H1 (cell line): ENCODE data around the gene GPR12. TPM values are rescaled to one million over a fixed set of nuclear protein-coding genes. Genes with fewer than 3 reads are reported as not detected.

Experiments used
- CTCF ChIA-PET: fragments of 300-600 bp; sonication (Branson Sonifier 250); formaldehyde crosslinking; loops from one replicate; lab custom pipeline; 2021; ENCODE audit not compliant: partially characterized antibody; lab: Charles Lee
- POLR2A ChIA-PET: fragments of 300-600 bp; sonication (Branson Sonifier 250); formaldehyde crosslinking; loops from one replicate; lab custom pipeline; 2021; ENCODE audit warnings: inconsistent platforms; ENCODE audit not compliant: partially characterized antibody; lab: Charles Lee
- DNase-seq, 2 experiments: peaks; one replicate each; pipeline versions ENCODE4 v3.0.0 to v3.0.0-alpha.2; 2010 to 2022; ENCODE audit warnings: low spot score in 2 of 2, low read depth in 1 of 2, mixed read lengths in 1 of 2
- FAIRE-seq: peaks from 2 replicates; lab custom pipeline; 2011; peaks lifted over from hg19 to GRCh38; lab: Jason Lieb, UNC
- H2AFZ ChIP-seq: 2 replicates; pipeline ENCODE4 v1.8.1; 2012; ENCODE audit warnings: low read length, inconsistent platforms
- H2AK5ac ChIP-seq: 2 replicates; pipeline ENCODE4 v1.6.1; 2013; ENCODE audit warnings: low read depth, low read length
- H2BK120ac ChIP-seq: replicated peaks from 2 replicates; pipeline ENCODE3; 2013; ENCODE audit warnings: low read depth, low read length, inconsistent platforms
- H2BK12ac ChIP-seq: 2 replicates; pipeline ENCODE4 v1.6.1; 2013; ENCODE audit warnings: low read depth, low read length
- H2BK15ac ChIP-seq: 2 replicates; pipeline ENCODE4 v1.6.1; 2013; ENCODE audit warnings: low read length
- H2BK20ac ChIP-seq: 2 replicates; pipeline ENCODE4 v1.6.1; 2013; ENCODE audit warnings: low read length
- H2BK5ac ChIP-seq: 2 replicates; pipeline ENCODE4 v1.6.1; 2013; ENCODE audit warnings: low read depth, low read length
- H3K14ac ChIP-seq: 2 replicates; pipeline ENCODE4 v1.6.1; 2013; ENCODE audit warnings: inconsistent platforms; ENCODE audit not compliant: insufficient read length
- H3K18ac ChIP-seq: 2 replicates; pipeline ENCODE4 v1.6.1; 2013; ENCODE audit warnings: low read length; ENCODE audit errors: extremely low read depth
- H3K23ac ChIP-seq: 2 replicates; pipeline ENCODE4 v1.6.1; 2013; ENCODE audit warnings: inconsistent platforms; ENCODE audit not compliant: insufficient read length
- H3K23me2 ChIP-seq: 2 replicates; pipeline ENCODE4 v1.6.1; 2013; ENCODE audit warnings: low read depth, low read length
- H3K27ac ChIP-seq: 2 replicates; pipeline ENCODE4 v1.6.1; 2011; ENCODE audit warnings: low read depth, low read length, inconsistent platforms
- H3K27me3 ChIP-seq, 4 experiments: replicated peaks in 1 of 4; 1 replicate in 1 of 4; 2 replicates in 3 of 4; pipeline versions ENCODE4 v1.6.1 to v1.8.1; 2011 to 2013; ENCODE audit warnings: low read length in 3 of 4, mild to moderate bottlenecking in 3 of 4, inconsistent platforms in 2 of 4, mixed read lengths in 2 of 4, moderate library complexity in 1 of 4; ENCODE audit not compliant: control insufficient read depth in 3 of 4, insufficient read depth in 3 of 4; ENCODE audit errors: extremely low read depth in 1 of 4
- H3K36me3 ChIP-seq, 4 experiments: 2 replicates each; pipeline versions ENCODE4 v1.6.1 to v1.8.1; 2011 to 2013; ENCODE audit warnings: mild to moderate bottlenecking in 4 of 4, low read length in 3 of 4, moderate library complexity in 2 of 4, control low read depth in 1 of 4, inconsistent platforms in 1 of 4; ENCODE audit not compliant: insufficient read depth in 4 of 4, control insufficient read depth in 2 of 4
- H3K4ac ChIP-seq: replicated peaks from 2 replicates; pipeline ENCODE3; 2013; ENCODE audit warnings: low read length, low read depth, mixed read lengths, inconsistent platforms; ENCODE audit not compliant: insufficient read length
- H3K4me1 ChIP-seq, 4 experiments: replicated peaks in 1 of 4; 1 replicate in 1 of 4; 2 replicates in 3 of 4; pipeline versions ENCODE4 v1.6.1 to v1.8.1; 2011 to 2013; ENCODE audit warnings: low read length in 3 of 4, inconsistent platforms in 2 of 4, mixed read lengths in 1 of 4; ENCODE audit not compliant: insufficient read depth in 4 of 4, control insufficient read depth in 3 of 4
- H3K4me2 ChIP-seq, 2 experiments: 2 replicates each; pipeline versions ENCODE4 v1.6.1 to v1.8.1; 2011 to 2013; ENCODE audit warnings: low read depth in 2 of 2, low read length in 2 of 2, control low read depth in 1 of 2, inconsistent platforms in 1 of 2, mild to moderate bottlenecking in 1 of 2; ENCODE audit not compliant: insufficient read depth in 1 of 2
- H3K4me3 ChIP-seq, 4 experiments: fragments of 200-600, 300-600 bp in 1 of 4; sonication (generic), shearing (Covaris generic), sonication (Bioruptor Twin) in 1 of 4; 2 replicates each; pipeline versions ENCODE4 v1.5.1 to v1.8.1; 2011 to 2016; ENCODE audit warnings: low read length in 4 of 4, low read depth in 3 of 4, control low read depth in 2 of 4, inconsistent platforms in 2 of 4, mild to moderate bottlenecking in 2 of 4, mixed read lengths in 1 of 4, moderate library complexity in 1 of 4; ENCODE audit not compliant: insufficient read depth in 2 of 4; ENCODE audit errors: extremely low read depth in 1 of 4
- H3K56ac ChIP-seq: replicated peaks from 2 replicates; pipeline ENCODE3; 2013; ENCODE audit warnings: low read depth, mild to moderate bottlenecking, mixed read lengths, low read length, inconsistent platforms; ENCODE audit not compliant: insufficient read length
- H3K79me1 ChIP-seq: 2 replicates; pipeline ENCODE4 v1.6.1; 2013; ENCODE audit warnings: low read depth, low read length, control low read depth
- H3K79me2 ChIP-seq, 2 experiments: 2 replicates each; pipeline versions ENCODE4 v1.6.1 to v1.8.1; 2012 to 2013; ENCODE audit warnings: low read length in 2 of 2, mild to moderate bottlenecking in 2 of 2, inconsistent platforms in 1 of 2; ENCODE audit not compliant: insufficient read depth in 2 of 2, control insufficient read depth in 1 of 2
- H3K9ac ChIP-seq, 4 experiments: replicated peaks in 1 of 4; 1 replicate in 1 of 4; 2 replicates in 3 of 4; pipeline versions ENCODE4 v1.6.1 to v1.8.1; 2011 to 2013; ENCODE audit warnings: low read depth in 3 of 4, low read length in 3 of 4, control low read depth in 2 of 4, mild to moderate bottlenecking in 2 of 4, moderate library complexity in 2 of 4, inconsistent platforms in 1 of 4; ENCODE audit errors: extremely low read depth in 1 of 4
- H3K9me3 ChIP-seq, 2 experiments: 2 replicates each; pipeline versions ENCODE4 v1.6.1 to v1.8.1; 2012 to 2013; ENCODE audit warnings: mild to moderate bottlenecking in 2 of 2, moderate library complexity in 2 of 2, control low read depth in 1 of 2, inconsistent platforms in 1 of 2, low read depth in 1 of 2, low read length in 1 of 2, mixed read lengths in 1 of 2; ENCODE audit not compliant: insufficient read depth in 2 of 2
- H4K20me1 ChIP-seq, 2 experiments: replicated peaks in 1 of 2; 2 replicates each; pipeline versions ENCODE3 to v1.8.1; 2011 to 2013; ENCODE audit warnings: inconsistent platforms in 2 of 2, low read length in 2 of 2, mild to moderate bottlenecking in 1 of 2; ENCODE audit not compliant: insufficient read depth in 2 of 2, control insufficient read depth in 1 of 2
- H4K5ac ChIP-seq: 2 replicates; pipeline ENCODE4 v1.6.1; 2013; ENCODE audit warnings: low read length, low read depth, mixed read lengths, inconsistent platforms; ENCODE audit not compliant: insufficient read length
- H4K8ac ChIP-seq: 2 replicates; pipeline ENCODE4 v1.8.0; 2013; ENCODE audit warnings: mild to moderate bottlenecking, moderate library complexity, low read length, inconsistent platforms; ENCODE audit not compliant: insufficient read depth; ENCODE audit errors: extremely low read depth
- H4K91ac ChIP-seq: replicated peaks from 2 replicates; pipeline ENCODE3; 2013; ENCODE audit warnings: low read length, mixed read lengths, inconsistent platforms; ENCODE audit not compliant: insufficient read length
- CTCF ChIP-seq, 3 experiments: IDR thresholded peaks; 1 replicate in 2 of 3; 2 replicates in 1 of 3; pipeline versions ENCODE4 v1.5.1 to v1.6.1; 2011; ENCODE audit warnings: low read length in 3 of 3, mild to moderate bottlenecking in 3 of 3, inconsistent platforms in 2 of 3, low read depth in 1 of 3, moderate library complexity in 1 of 3; ENCODE audit not compliant: insufficient read depth in 1 of 3; ENCODE audit errors: control extremely low read depth in 1 of 3
- RAD21 ChIP-seq, 2 experiments: IDR thresholded peaks in 1 of 2; conservative IDR thresholded peaks in 1 of 2; 2 replicates each; pipeline ENCODE4 v1.6.1; 2011; ENCODE audit warnings: low read depth in 2 of 2, low read length in 2 of 2, improper control_type of control experiment in 1 of 2, inconsistent platforms in 1 of 2, mild to moderate bottlenecking in 1 of 2, moderate library complexity in 1 of 2
- USF2 ChIP-seq: IDR thresholded peaks from 2 replicates; pipeline ENCODE4 v1.6.1; 2011; ENCODE audit warnings: low read length, improper control_type of control experiment
- WGBS, 2 experiments: shearing (Covaris generic) in 1 of 2; methylation state at CpG; one replicate each; pipeline versions ENCODE4 v1.1.6 to v1.1.7; 2013 to 2015; ENCODE audit warnings: low lambda C conversion rate in 2 of 2, mixed read lengths in 2 of 2, inconsistent platforms in 1 of 2, low coverage in 1 of 2, missing lambda C conversion rate in 1 of 2; ENCODE audit not compliant: insufficient replicate concordance in 2 of 2, insufficient coverage in 1 of 2, insufficient read length in 1 of 2; ENCODE audit errors: extremely low coverage in 1 of 2, missing lambda C conversion rate in 1 of 2; 5-methylcytosine and 5-hydroxymethylcytosine counted together
- polyA plus RNA-seq, 7 experiments: library from polyadenylated mRNA; depleted of rRNA in 3 of 7; stranded (reverse) in 5 of 7; unstranded in 2 of 7; fragments of >200 nt in 5 of 7; fragments of 200-250 nt in 2 of 7; gene quantifications; 1 replicate in 5 of 7; 2 replicates in 1 of 7; 4 replicates in 1 of 7; pipeline versions ENCODE4 v1.2.1 to v1.2.3, GENCODE V29; 2011 to 2013; ENCODE audit warnings: missing spikeins in 2 of 7, mixed read lengths in 2 of 7
- total RNA-seq: library from RNA; stranded (reverse); fragmentation: NEBNext Ultra II Directional; extraction: Animal tissue kit (Norgen Biotek cat#: 25700); gene quantifications from 2 replicates; pipeline ENCODE4 v1.2.1, GENCODE V29; 2021

Gene GPR12
- total and polyA plus RNA-seq, 2 of the 8 experiments (the other 6 are each of a cell fraction or from before 2014, with no cell fraction given), result 0.15 to 0.27 TPM

GRCh38 chr13:26707122-26708006 is 53.2 kb downstream of the GPR12 start:
- no peaks in the 10 kb centered on the region for H3K23me2 ChIP-seq
- 0 out of 2 replicates have a peak overlapping the region, but pooled peaks have one; percentile 42 for H2AFZ ChIP-seq
- WGBS, 2 experiments, result 67% methylated on average over 12 of the region's 13 CpGs; no CpG with 5 or more reads in 1 of the 2 experiments
- no peak overlapping the region for H3K56ac ChIP-seq
- no peak overlapping the region for H2BK20ac ChIP-seq
- H3K18ac ChIP-seq, result no peak overlapping the region
- peaks cover 1 to 10% (median 4%) of the 10 kb centered on the region in 4 experiments; a peak in 5 of 7 replicates for H3K4me1 ChIP-seq
- ChIA-PET POLR2A (no interaction called here), CTCF (interaction anchor here (0.6 to 11.9 kb wide), 26 partner anchors 8 to 532 kb away, joined by 3 to 131 read pairs (median 4); no protein-coding TSS in a partner anchor)
- no peak overlapping the region for H3K23ac ChIP-seq
- H3K9ac ChIP-seq, result no peak overlapping the region
- no peaks in the 10 kb centered on the region for H3K36me3 ChIP-seq
- H4K5ac ChIP-seq, result no peak overlapping the region
- H3K27ac ChIP-seq, result no peak overlapping the region
- peak overlapping the region; percentile 89; the same call in 1 of the 2 replicates for H2BK15ac ChIP-seq
- no peak overlapping the region; the same call in 1 of the 2 replicates for H2BK5ac ChIP-seq
- no peaks in the 10 kb centered on the region for H3K27me3 ChIP-seq
- H3K9me3 ChIP-seq, result peaks cover 0 to 2% of the 10 kb centered on the region in 2 experiments; a peak in 1 of 4 replicates
- peak overlapping the region; percentile 18; the same call in 1 of the 2 replicates for H4K8ac ChIP-seq
- no peak overlapping the region for H3K14ac ChIP-seq
- no peak overlapping the region for H2BK120ac ChIP-seq
- H3K4ac ChIP-seq, result peak overlapping the region; percentile 28
- peak overlapping the region; percentile 85; the same call in 1 of the 2 replicates for H2BK12ac ChIP-seq
- no peaks in the 10 kb centered on the region for H4K20me1 ChIP-seq
- DNase-seq (peak in 1 of 2 experiments; percentile 41), FAIRE-seq (peak; percentile 97)
- no peak overlapping the region for H4K91ac ChIP-seq
- TF ChIP-seq USF2 (no peak), CTCF (IDR thresholded peaks at IDR 0.05; ENCODE audit: control extremely low read depth in 1 of 3, insufficient read depth in 1 of 3, low read depth in 1 of 3, low read length in 3 of 3) (peak; percentile 41 to 92 (median 81)), RAD21 (IDR thresholded peaks at IDR 0.05 in 1 of 2, conservative IDR thresholded peaks at IDR 0.05 in 1 of 2; ENCODE audit: low read depth in 2 of 2, low read length in 2 of 2) (peak; percentile 96 to 97)
- H2AK5ac ChIP-seq, result peak overlapping the region; percentile 46; the same call in 1 of the 2 replicates
- no peaks in the 10 kb centered on the region for H3K79me2 ChIP-seq
- H3K79me1 ChIP-seq, result no peaks in the 10 kb centered on the region
- H3K4me2 ChIP-seq, result no peak overlapping the region
- no peak overlapping the region for H3K4me3 ChIP-seq
